ENCODE data around the gene C19orf18.

Gene C19orf18

DNA sequence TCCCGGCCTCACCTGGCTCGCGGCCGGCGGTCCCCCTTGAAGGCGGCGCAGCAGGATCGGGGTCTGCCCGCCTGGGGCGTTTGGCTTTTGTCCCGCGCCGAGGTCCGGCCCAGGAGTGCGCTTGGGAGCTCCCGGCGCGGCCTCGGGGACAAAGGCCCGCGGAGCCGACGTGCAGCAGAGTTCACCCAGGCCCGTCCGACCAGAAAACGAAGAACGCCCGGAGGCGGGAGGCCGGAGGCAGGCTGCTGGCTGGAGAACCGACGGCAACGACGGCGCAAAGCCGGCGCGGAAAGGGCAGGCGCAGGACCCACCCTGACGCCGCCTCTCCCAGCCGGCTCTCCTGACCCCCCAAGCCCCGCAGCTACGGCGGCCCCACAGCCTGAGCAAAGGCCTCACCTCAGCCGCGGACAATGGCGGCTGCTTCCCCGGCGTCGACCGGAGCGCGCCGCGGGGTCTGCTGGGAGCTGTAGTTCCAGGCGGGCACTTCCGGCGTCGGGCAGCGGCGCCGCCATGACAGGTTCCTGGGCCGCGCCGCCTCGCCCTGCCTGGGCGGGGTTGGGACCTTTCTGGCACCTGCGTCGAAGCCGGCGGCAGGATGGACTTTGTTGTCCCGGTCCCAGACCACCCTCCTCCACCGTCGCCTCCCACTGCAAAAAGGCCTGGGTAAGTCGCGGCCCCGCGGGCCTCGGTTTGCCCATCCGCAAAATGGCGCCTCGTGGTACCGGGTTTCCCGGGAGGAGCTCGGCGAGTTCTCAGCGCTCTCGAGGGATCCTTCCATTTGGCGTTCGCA, 28.2 kb upstream of the C19orf18 start, which contains the start of gene ZNF606:
TSS of gene ZNF606 (minus strand) at position 437 of the 790 bp plus-strand sequence. CDS start 1,501 bp downstream, outside the sequence.
- H3K27me3 ChIP-seq (ENCODE audit: low read depth, low read length), result no peaks in the 10 kb centered on the region
- peak within 1 kb of the TSS; percentile 94 to 97 for H3K4me3 ChIP-seq (ENCODE audit: low read depth in 1 of 2, low read length in 2 of 2)
- H3K9me3 ChIP-seq (ENCODE audit: control insufficient read depth in 1 of 2, low read length in 2 of 2), result peaks cover 24 to 54% of the 10 kb centered on the region in 2 donors
- H3K27ac ChIP-seq (ENCODE audit: low read length), result peak within 1 kb of the TSS; percentile 27
- peaks cover 34 to 79% of the 10 kb centered on the region in 2 donors for H3K36me3 ChIP-seq (ENCODE audit: control insufficient read depth in 1 of 2, insufficient read depth in 2 of 2, low read length in 2 of 2)
- H3K4me1 ChIP-seq (ENCODE audit: control insufficient read depth in 1 of 2, insufficient read depth in 2 of 2, low read length in 2 of 2), result peaks cover 6 to 19% of the 10 kb centered on the region in 2 donors

DNA sequence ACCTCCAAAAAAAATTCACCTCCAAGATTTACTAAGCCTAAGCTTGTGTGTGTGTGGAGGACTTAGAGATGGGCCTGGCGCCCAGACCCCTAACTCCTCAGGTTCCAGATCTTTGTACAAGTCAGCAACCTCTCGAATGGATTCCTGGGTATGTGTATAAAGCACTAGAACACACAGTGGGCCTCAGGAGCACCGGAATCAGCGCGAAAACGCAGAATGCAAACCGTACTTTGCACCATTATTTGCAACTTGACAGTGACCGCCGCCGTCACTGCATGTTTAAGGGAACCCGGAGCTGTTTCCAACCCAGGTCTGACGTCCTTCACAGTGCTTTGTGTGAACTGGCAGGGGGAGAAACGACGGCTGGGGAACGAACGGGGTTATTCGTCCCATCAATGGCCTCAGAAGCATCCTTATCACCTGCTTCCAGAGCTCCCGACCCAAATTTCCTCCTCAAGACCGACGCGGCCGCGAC, 27.6 kb upstream of the C19orf18 start:
- Histone ChIP-seq H3K27ac (ENCODE audit: low read length) (peak overlapping the region; percentile 27), H3K9me3 (ENCODE audit: control insufficient read depth in 1 of 2, low read length in 2 of 2) (peaks cover 24 to 54% of the 10 kb centered on the region in 2 donors), H3K36me3 (ENCODE audit: control insufficient read depth in 1 of 2, insufficient read depth in 2 of 2, low read length in 2 of 2) (peaks cover 36 to 79% of the 10 kb centered on the region in 2 donors), H3K27me3 (ENCODE audit: low read depth, low read length) (no peaks in the 10 kb centered on the region), H3K4me1 (ENCODE audit: control insufficient read depth in 1 of 2, insufficient read depth in 2 of 2, low read length in 2 of 2) (peaks cover 6 to 19% of the 10 kb centered on the region in 2 donors), H3K4me3 (ENCODE audit: low read depth in 1 of 2, low read length in 2 of 2) (peak overlapping the region; percentile 94 to 97)

DNA sequence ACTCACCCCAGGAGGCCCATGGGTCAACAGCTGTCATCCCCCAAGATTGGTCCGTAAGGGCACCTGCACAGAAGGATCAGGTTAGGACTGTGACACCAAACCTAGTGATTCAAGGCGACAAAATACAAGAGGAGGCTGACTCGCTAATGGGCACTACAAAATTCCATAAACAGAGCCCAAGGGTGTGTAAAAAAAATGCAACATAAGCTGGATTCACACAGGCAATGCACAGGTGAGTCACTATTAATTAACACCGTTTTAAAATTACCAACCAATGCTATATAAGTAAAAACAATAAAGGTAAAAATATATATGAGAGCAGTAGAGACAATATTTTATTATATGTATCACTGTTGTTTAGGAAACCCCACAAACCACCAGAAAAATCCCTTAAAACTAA, 26.3 kb upstream of the C19orf18 start:
- peaks cover 29 to 78% of the 10 kb centered on the region in 2 donors for H3K36me3 ChIP-seq (ENCODE audit: control insufficient read depth in 1 of 2, insufficient read depth in 2 of 2, low read length in 2 of 2)
- H3K4me3 ChIP-seq (ENCODE audit: low read depth in 1 of 2, low read length in 2 of 2), result peak overlapping the region in 1 of 2 donors; percentile 57
- H3K27me3 ChIP-seq (ENCODE audit: low read depth, low read length), result no peaks in the 10 kb centered on the region
- peaks cover 6 to 19% of the 10 kb centered on the region in 2 donors for H3K4me1 ChIP-seq (ENCODE audit: control insufficient read depth in 1 of 2, insufficient read depth in 2 of 2, low read length in 2 of 2)
- no peak overlapping the region for H3K27ac ChIP-seq (ENCODE audit: low read length)
- H3K9me3 ChIP-seq (ENCODE audit: control insufficient read depth in 1 of 2, low read length in 2 of 2), result peaks cover 25 to 53% of the 10 kb centered on the region in 2 donors

- H3K4me3 ChIP-seq (ENCODE audit: low read depth in 1 of 2, low read length in 2 of 2), result peak overlapping the region in 1 of 2 donors; percentile 59
- H3K4me1 ChIP-seq (ENCODE audit: control insufficient read depth in 1 of 2, insufficient read depth in 2 of 2, low read length in 2 of 2), result no peaks in the 10 kb centered on the region
- no peak overlapping the region for H3K27ac ChIP-seq (ENCODE audit: low read length)
- peaks cover 42 to 86% of the 10 kb centered on the region in 2 donors for H3K36me3 ChIP-seq (ENCODE audit: control insufficient read depth in 1 of 2, insufficient read depth in 2 of 2, low read length in 2 of 2)
- H3K9me3 ChIP-seq (ENCODE audit: control insufficient read depth in 1 of 2, low read length in 2 of 2), result peaks cover 52 to 85% of the 10 kb centered on the region in 2 donors
- no peaks in the 10 kb centered on the region for H3K27me3 ChIP-seq (ENCODE audit: low read depth, low read length)
These were observed 18.5 kb upstream of the C19orf18 start for GRCh38 chr19:57992841-57993240.

DNA sequence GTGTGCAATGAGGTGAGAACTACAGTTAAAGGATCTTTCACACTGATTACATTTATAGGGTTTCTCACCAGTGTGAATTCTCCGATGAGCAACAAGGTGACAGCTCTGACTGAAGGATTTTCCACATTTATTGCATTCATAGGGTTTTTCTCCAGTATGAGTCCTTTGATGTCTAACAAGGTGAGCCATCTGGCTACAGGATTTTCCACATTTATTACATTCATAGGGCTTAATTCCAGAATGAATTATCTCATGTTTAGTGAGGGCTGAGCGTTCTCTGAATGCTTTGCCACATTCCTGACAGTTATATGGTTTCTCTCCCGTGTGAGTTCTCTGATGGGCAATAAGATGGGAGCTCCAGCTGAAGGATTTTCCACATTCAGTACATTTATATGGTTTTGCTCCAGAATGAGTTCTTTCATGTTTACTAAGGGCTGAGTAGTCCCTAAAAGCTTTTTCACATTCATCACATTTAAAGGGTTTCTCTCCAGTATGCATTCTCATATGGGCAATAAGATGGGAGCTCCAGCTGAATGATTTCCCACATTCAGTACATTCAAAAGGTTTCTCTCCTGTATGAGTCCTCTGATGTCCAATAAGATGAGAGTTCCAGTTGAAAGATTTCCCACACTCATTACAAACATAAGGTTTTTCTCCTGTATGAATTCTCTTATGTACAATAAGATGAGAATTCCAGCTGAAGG, 4.4 kb upstream of the C19orf18 start:
- Histone ChIP-seq H3K36me3 (ENCODE audit: control insufficient read depth in 1 of 2, insufficient read depth in 2 of 2, low read length in 2 of 2) (peaks cover 40 to 99% of the 10 kb centered on the region in 2 donors), H3K27ac (ENCODE audit: low read length) (no peak overlapping the region), H3K4me1 (ENCODE audit: control insufficient read depth in 1 of 2, insufficient read depth in 2 of 2, low read length in 2 of 2) (no peaks in the 10 kb centered on the region), H3K27me3 (ENCODE audit: low read depth, low read length) (no peaks in the 10 kb centered on the region), H3K9me3 (ENCODE audit: control insufficient read depth in 1 of 2, low read length in 2 of 2) (peaks cover 86 to 99% of the 10 kb centered on the region in 2 donors), H3K4me3 (ENCODE audit: low read depth in 1 of 2, low read length in 2 of 2) (peak overlapping the region; percentile 21 to 66)

- Histone ChIP-seq H3K4me3 (ENCODE audit: low read depth in 1 of 2, low read length in 2 of 2) (peak overlapping the region in 1 of 2 donors; percentile 34), H3K27ac (ENCODE audit: low read length) (no peak overlapping the region), H3K9me3 (ENCODE audit: control insufficient read depth in 1 of 2, low read length in 2 of 2) (peaks cover 20 to 70% of the 10 kb centered on the region in 2 donors), H3K4me1 (ENCODE audit: control insufficient read depth in 1 of 2, insufficient read depth in 2 of 2, low read length in 2 of 2) (no peaks in the 10 kb centered on the region), H3K36me3 (ENCODE audit: control insufficient read depth in 1 of 2, insufficient read depth in 2 of 2, low read length in 2 of 2) (peaks cover 0 to 52% of the 10 kb centered on the region in 2 donors), H3K27me3 (ENCODE audit: low read depth, low read length) (no peaks in the 10 kb centered on the region)
These were observed 9.6 kb downstream of the C19orf18 start for GRCh38 chr19:57964761-57965160.

- Histone ChIP-seq H3K4me1 (ENCODE audit: control insufficient read depth in 1 of 2, insufficient read depth in 2 of 2, low read length in 2 of 2) (no peaks in the 10 kb centered on the region), H3K36me3 (ENCODE audit: control insufficient read depth in 1 of 2, insufficient read depth in 2 of 2, low read length in 2 of 2) (peaks cover 0 to 41% of the 10 kb centered on the region in 2 donors), H3K9me3 (ENCODE audit: control insufficient read depth in 1 of 2, low read length in 2 of 2) (peaks cover 11 to 60% of the 10 kb centered on the region in 2 donors), H3K27me3 (ENCODE audit: low read depth, low read length) (no peaks in the 10 kb centered on the region), H3K27ac (ENCODE audit: low read length) (no peak overlapping the region), H3K4me3 (ENCODE audit: low read depth in 1 of 2, low read length in 2 of 2) (no peak overlapping the region)
These were observed 12.5 kb downstream of the C19orf18 start for GRCh38 chr19:57961785-57962184.

DNA sequence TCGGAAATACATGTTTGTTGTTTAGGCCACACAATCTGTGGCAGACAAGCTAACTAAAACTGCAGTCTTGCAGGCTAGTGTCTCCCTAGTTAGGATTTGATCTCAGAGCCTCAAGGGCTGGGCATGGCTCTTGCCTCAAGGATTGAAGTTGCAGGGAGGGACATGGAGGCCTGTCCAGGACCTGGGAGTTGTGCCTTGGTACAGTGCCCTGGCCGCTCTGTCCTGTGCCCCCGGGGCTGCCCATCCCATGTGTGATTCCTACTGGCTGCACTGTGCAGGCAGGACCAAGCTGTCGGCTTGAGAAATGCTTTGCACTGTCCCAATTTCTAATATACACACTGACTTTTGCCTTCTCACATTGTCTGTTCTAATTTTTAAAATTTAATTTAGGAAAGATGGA, 19.3 kb downstream of the C19orf18 start:
- H3K36me3 ChIP-seq (ENCODE audit: control insufficient read depth in 1 of 2, insufficient read depth in 2 of 2, low read length in 2 of 2), result peaks cover 0 to 13% of the 10 kb centered on the region in 2 donors
- peak overlapping the region in 1 of 2 donors; percentile 12 for H3K4me3 ChIP-seq (ENCODE audit: low read depth in 1 of 2, low read length in 2 of 2)
- H3K4me1 ChIP-seq (ENCODE audit: control insufficient read depth in 1 of 2, insufficient read depth in 2 of 2, low read length in 2 of 2), result no peaks in the 10 kb centered on the region
- peaks cover 4 to 57% of the 10 kb centered on the region in 2 donors for H3K9me3 ChIP-seq (ENCODE audit: control insufficient read depth in 1 of 2, low read length in 2 of 2)
- no peak overlapping the region for H3K27ac ChIP-seq (ENCODE audit: low read length)
- H3K27me3 ChIP-seq (ENCODE audit: low read depth, low read length), result no peaks in the 10 kb centered on the region

DNA sequence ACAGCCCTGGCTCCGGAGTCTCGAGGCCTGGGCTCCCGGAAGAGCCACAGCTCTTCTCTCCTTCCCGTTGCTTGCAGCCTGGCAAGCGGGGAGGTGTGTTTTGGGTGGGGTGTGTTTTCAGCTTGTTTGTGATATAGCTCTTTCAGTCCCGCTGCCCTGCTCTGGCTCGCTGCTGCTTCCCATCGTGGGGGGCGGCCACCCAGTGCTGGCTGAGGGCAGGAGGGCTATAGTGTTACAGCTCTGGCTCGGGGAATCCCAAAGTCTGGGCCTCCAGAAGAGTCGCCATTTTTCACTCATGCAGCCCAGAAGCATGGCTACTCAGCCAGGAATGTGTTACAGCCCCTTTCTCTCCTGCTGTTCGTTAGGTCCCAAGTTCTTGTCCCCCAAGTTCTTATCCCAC, 24.6 kb downstream of the C19orf18 start:
- no peaks in the 10 kb centered on the region for H3K27me3 ChIP-seq (ENCODE audit: low read depth, low read length)
- H3K9me3 ChIP-seq (ENCODE audit: control insufficient read depth in 1 of 2, low read length in 2 of 2), result peaks cover 10 to 46% of the 10 kb centered on the region in 2 donors
- peaks cover 0 to 5% of the 10 kb centered on the region in 2 donors for H3K36me3 ChIP-seq (ENCODE audit: control insufficient read depth in 1 of 2, insufficient read depth in 2 of 2, low read length in 2 of 2)
- peak overlapping the region in 1 of 2 donors; percentile 23 for H3K4me3 ChIP-seq (ENCODE audit: low read depth in 1 of 2, low read length in 2 of 2)
- H3K27ac ChIP-seq (ENCODE audit: low read length), result no peak overlapping the region
- peaks cover 0 to 12% of the 10 kb centered on the region in 2 donors for H3K4me1 ChIP-seq (ENCODE audit: control insufficient read depth in 1 of 2, insufficient read depth in 2 of 2, low read length in 2 of 2)

- Histone ChIP-seq H3K4me1 (ENCODE audit: control insufficient read depth in 1 of 2, insufficient read depth in 2 of 2, low read length in 2 of 2) (peaks cover 0 to 12% of the 10 kb centered on the region in 2 donors), H3K36me3 (ENCODE audit: control insufficient read depth in 1 of 2, insufficient read depth in 2 of 2, low read length in 2 of 2) (peaks cover under 1 to 8% of the 10 kb centered on the region in 2 donors), H3K9me3 (ENCODE audit: control insufficient read depth in 1 of 2, low read length in 2 of 2) (peaks cover 10 to 49% of the 10 kb centered on the region in 2 donors)
These were observed 25.0 kb downstream of the C19orf18 start for GRCh38 chr19:57949296-57949695.

More at GRCh38 chr19:57949296-57949695, 25.0 kb downstream of the C19orf18 start:
- H3K27me3 ChIP-seq (ENCODE audit: low read depth, low read length), result no peaks in the 10 kb centered on the region
- H3K27ac ChIP-seq (ENCODE audit: low read length), result no peak overlapping the region
- peak overlapping the region in 1 of 2 donors; percentile 23 for H3K4me3 ChIP-seq (ENCODE audit: low read depth in 1 of 2, low read length in 2 of 2)

Data from muscle layer of duodenum (tissue), 2 donors.